Liver (tissue), 3 donors: Measurements from ENCODE around the gene DHRS3.

Experiments
- FOXA2 ChIP-seq: IDR thresholded peaks from 2 replicates; pipeline ENCODE4 v1.6.1; 2016; ENCODE audit warnings: antibody characterized with exemption
- HNF4A ChIP-seq, 2 donors: conservative IDR thresholded peaks; 2 replicates each; pipeline ENCODE4 v1.6.1; 2016; ENCODE audit warnings: antibody characterized with exemption in 2 of 2, mild to moderate bottlenecking in 2 of 2
- TF ChIP-seq, protein P1 (sequence below): fragments of 150-350 bp; IDR thresholded peaks from 2 replicates; pipeline ENCODE4 v1.5.1; 2017; ENCODE audit warnings: improper control_type of control experiment, low read depth, low read length; ENCODE audit not compliant: missing input control
- TF ChIP-seq, protein P2 (sequence below): IDR thresholded peaks from 2 replicates; pipeline ENCODE4 v1.6.1; 2016; ENCODE audit warnings: antibody characterized with exemption, mild to moderate bottlenecking
- TF ChIP-seq, protein P3 (sequence below): IDR thresholded peaks from 2 replicates; pipeline ENCODE4 v1.6.1; 2016; ENCODE audit warnings: antibody characterized with exemption
- donor health status: healthy.
- donor health status: healthy.

DNA sequence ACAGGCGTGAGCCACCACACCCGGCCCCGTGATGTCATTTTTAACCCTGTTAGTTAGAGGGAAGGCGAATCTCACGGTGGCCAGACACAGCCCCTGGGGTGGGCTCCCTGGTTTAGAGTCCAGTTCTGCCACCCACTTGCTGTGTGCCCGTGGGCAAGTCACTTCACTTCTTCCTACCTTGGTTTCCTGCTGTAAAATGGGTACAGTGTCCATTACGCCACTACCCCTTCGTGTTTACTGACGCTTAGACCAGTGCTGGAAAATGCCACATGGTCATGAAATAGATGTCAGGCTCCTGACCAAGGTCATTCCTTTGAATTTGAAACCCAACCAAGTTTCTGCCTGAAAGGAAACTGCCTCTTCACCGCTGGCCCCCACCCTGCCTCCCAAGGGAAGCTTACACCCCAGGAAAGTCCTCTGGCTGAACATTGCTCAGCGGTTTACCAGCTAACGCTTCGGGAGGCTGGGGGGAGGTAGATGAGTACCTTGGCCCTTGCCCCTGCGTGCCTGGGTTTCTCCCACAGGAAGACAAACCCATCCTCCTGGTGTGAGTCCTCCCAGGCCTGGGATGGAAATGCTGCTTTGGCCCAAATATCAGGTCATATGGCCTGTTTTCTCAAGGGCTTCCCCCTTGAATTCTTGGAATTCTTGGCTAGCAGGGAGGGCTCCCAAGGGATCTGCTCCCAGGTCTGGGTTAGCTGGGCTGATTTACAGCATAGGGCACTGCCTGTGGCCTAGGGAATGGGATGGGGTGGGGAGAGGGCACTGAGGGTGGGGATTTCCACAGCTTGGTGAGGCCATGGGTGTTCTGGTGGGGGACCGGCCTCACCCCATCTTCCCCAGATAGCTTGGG, 18.3 kb upstream of the DHRS3 start:
- TF ChIP-seq, protein P1, sequence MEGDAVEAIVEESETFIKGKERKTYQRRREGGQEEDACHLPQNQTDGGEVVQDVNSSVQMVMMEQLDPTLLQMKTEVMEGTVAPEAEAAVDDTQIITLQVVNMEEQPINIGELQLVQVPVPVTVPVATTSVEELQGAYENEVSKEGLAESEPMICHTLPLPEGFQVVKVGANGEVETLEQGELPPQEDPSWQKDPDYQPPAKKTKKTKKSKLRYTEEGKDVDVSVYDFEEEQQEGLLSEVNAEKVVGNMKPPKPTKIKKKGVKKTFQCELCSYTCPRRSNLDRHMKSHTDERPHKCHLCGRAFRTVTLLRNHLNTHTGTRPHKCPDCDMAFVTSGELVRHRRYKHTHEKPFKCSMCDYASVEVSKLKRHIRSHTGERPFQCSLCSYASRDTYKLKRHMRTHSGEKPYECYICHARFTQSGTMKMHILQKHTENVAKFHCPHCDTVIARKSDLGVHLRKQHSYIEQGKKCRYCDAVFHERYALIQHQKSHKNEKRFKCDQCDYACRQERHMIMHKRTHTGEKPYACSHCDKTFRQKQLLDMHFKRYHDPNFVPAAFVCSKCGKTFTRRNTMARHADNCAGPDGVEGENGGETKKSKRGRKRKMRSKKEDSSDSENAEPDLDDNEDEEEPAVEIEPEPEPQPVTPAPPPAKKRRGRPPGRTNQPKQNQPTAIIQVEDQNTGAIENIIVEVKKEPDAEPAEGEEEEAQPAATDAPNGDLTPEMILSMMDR: no peak
- TF ChIP-seq FOXA2 (no peak), HNF4A (conservative IDR thresholded peaks at IDR 0.05) (no peak)
- TF ChIP-seq, protein P2, sequence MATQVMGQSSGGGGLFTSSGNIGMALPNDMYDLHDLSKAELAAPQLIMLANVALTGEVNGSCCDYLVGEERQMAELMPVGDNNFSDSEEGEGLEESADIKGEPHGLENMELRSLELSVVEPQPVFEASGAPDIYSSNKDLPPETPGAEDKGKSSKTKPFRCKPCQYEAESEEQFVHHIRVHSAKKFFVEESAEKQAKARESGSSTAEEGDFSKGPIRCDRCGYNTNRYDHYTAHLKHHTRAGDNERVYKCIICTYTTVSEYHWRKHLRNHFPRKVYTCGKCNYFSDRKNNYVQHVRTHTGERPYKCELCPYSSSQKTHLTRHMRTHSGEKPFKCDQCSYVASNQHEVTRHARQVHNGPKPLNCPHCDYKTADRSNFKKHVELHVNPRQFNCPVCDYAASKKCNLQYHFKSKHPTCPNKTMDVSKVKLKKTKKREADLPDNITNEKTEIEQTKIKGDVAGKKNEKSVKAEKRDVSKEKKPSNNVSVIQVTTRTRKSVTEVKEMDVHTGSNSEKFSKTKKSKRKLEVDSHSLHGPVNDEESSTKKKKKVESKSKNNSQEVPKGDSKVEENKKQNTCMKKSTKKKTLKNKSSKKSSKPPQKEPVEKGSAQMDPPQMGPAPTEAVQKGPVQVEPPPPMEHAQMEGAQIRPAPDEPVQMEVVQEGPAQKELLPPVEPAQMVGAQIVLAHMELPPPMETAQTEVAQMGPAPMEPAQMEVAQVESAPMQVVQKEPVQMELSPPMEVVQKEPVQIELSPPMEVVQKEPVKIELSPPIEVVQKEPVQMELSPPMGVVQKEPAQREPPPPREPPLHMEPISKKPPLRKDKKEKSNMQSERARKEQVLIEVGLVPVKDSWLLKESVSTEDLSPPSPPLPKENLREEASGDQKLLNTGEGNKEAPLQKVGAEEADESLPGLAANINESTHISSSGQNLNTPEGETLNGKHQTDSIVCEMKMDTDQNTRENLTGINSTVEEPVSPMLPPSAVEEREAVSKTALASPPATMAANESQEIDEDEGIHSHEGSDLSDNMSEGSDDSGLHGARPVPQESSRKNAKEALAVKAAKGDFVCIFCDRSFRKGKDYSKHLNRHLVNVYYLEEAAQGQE: no peak
- TF ChIP-seq, protein P3, sequence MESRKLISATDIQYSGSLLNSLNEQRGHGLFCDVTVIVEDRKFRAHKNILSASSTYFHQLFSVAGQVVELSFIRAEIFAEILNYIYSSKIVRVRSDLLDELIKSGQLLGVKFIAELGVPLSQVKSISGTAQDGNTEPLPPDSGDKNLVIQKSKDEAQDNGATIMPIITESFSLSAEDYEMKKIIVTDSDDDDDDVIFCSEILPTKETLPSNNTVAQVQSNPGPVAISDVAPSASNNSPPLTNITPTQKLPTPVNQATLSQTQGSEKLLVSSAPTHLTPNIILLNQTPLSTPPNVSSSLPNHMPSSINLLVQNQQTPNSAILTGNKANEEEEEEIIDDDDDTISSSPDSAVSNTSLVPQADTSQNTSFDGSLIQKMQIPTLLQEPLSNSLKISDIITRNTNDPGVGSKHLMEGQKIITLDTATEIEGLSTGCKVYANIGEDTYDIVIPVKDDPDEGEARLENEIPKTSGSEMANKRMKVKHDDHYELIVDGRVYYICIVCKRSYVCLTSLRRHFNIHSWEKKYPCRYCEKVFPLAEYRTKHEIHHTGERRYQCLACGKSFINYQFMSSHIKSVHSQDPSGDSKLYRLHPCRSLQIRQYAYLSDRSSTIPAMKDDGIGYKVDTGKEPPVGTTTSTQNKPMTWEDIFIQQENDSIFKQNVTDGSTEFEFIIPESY: no peak
